GM12878 (cell line): ENCODE results near the gene GOLT1B.

Experiments
- CTCF ChIP-seq, 3 experiments: IDR thresholded peaks in 2 of 3; conservative IDR thresholded peaks in 1 of 3; 2 replicates each; pipeline ENCODE4 v1.5.1; 2011; ENCODE audit warnings: low read depth in 3 of 3, low read length in 3 of 3, mild to moderate bottlenecking in 3 of 3, control low read depth in 2 of 3, moderate library complexity in 2 of 3, inconsistent platforms in 1 of 3, mixed read lengths in 1 of 3; ENCODE audit not compliant: control insufficient read depth in 2 of 3, insufficient read depth in 1 of 3; ENCODE audit errors: extremely low read depth in 1 of 3
- POLR2A ChIP-seq: IDR thresholded peaks from 2 replicates; pipeline ENCODE4 v1.6.1; 2011; ENCODE audit warnings: low read depth, mild to moderate bottlenecking, low read length
- RAD21 ChIP-seq: IDR thresholded peaks from 2 replicates; pipeline ENCODE4 v1.6.1; 2011; ENCODE audit warnings: mild to moderate bottlenecking, low read depth, low read length, moderate library complexity; ENCODE audit not compliant: insufficient read depth

- TF ChIP-seq POLR2A = no peak
- TF ChIP-seq CTCF (IDR thresholded peaks at IDR 0.05 in 2 of 3, conservative IDR thresholded peaks at IDR 0.05 in 1 of 3; ENCODE audit: control insufficient read depth in 2 of 3, extremely low read depth in 1 of 3, insufficient read depth in 1 of 3, low read depth in 3 of 3, low read length in 3 of 3) = no peak
- no peak for TF ChIP-seq RAD21
These were observed 15.6 kb upstream of the GOLT1B start for GRCh38 chr12:21485998-21486397.
